Gastrocnemius medialis (tissue), 4 donors: Measurements from ENCODE around the gene RPS6KA2. TPM values are rescaled to one million over a fixed set of nuclear protein-coding genes. Genes with fewer than 3 reads are reported as not detected.

ENCODE experiments used
- ATAC-seq, 2 donors: fragments of 150-250 bp; one replicate each; pipeline ENCODE4 v1.9.1; 2016
- DNase-seq, 2 donors: peaks; one replicate each; pipeline ENCODE4 v3.0.0-alpha.2; 2019
- H3K27ac ChIP-seq, 4 donors: fragments of 200-600 bp; sonication (generic); 1 replicate in 1 of 4; 2 replicates in 3 of 4; pipeline ENCODE4 v1.5.1; 2016 to 2018; ENCODE audit warnings: mild to moderate bottlenecking in 2 of 4, moderate library complexity in 1 of 4
- H3K27me3 ChIP-seq, 3 donors: fragments of 200-600 bp; sonication (generic) in 2 of 3; 1 replicate in 1 of 3; 2 replicates in 2 of 3; pipeline versions ENCODE4 v1.5.1 to v1.6.0; 2016 to 2019; ENCODE audit warnings: mild to moderate bottlenecking in 1 of 3, moderate library complexity in 1 of 3
- H3K36me3 ChIP-seq, 2 donors: fragments of 200-600 bp; sonication (generic) in 1 of 2; one replicate each; pipeline ENCODE4 v1.5.1; 2017 to 2018
- H3K4me1 ChIP-seq, 2 donors: fragments of 200-600 bp; sonication (generic) in 1 of 2; one replicate each; pipeline ENCODE4 v1.5.1; 2016 to 2017; ENCODE audit warnings: mild to moderate bottlenecking in 2 of 2
- H3K4me3 ChIP-seq, 4 donors: fragments of 200-600 bp; sonication (generic) in 3 of 4; 1 replicate in 1 of 4; 2 replicates in 3 of 4; pipeline ENCODE4 v1.5.1; 2016 to 2019; ENCODE audit warnings: mild to moderate bottlenecking in 2 of 4
- H3K9me3 ChIP-seq, 3 donors: fragments of 200-600 bp; sonication (generic) in 2 of 3; 1 replicate in 1 of 3; 2 replicates in 2 of 3; pipeline ENCODE4 v1.5.1; 2016 to 2019
- POLR2A ChIP-seq, 2 donors: fragments of 450-650 bp; IDR thresholded peaks; one replicate each; pipeline ENCODE4 v1.6.1; 2017; ENCODE audit warnings: antibody characterized with exemption in 2 of 2, mild to moderate bottlenecking in 2 of 2, moderate library complexity in 2 of 2
- in situ Hi-C, 4 donors: fragments of 200-750 bp; cut with MboI; loops; one replicate each; pipeline versions ENCODE4 v1.15.0 to v1.8.0; 2017; ENCODE audit warnings: low sequenced_read_pairs in 4 of 4
- intact Hi-C: fragments of 100-400 bp; cut with DNase I; formaldehyde crosslinking; loops from one replicate; pipeline ENCODE4 v1.15.1; 2023; ENCODE audit warnings: low total_unique reads
- total RNA-seq, 4 donors: library from RNA; depleted of rRNA; stranded (reverse); fragments of >200 nt; gene quantifications; one replicate each; pipeline versions ENCODE4 v1.1.0 to v1.2.3, GENCODE V29; 2016
- TF ChIP-seq, protein P1 (sequence below), 5 experiments: fragments of 450-650 bp in 3 of 5; fragments of 200-600 bp in 2 of 5; sonication (generic) in 2 of 5; IDR thresholded peaks in 4 of 5; conservative IDR thresholded peaks in 1 of 5; 1 replicate in 4 of 5; 2 replicates in 1 of 5; pipeline ENCODE4 v1.5.1; 2016 to 2019; ENCODE audit warnings: antibody characterized with exemption in 5 of 5, mild to moderate bottlenecking in 3 of 5, moderate library complexity in 3 of 5

The RPS6KA2 gene
- total RNA-seq, 4 donors from 2014 or later: 18.7 to 35.7 (median 27.4) TPM

- no peaks in the 10 kb centered on the region for H3K27me3 ChIP-seq
- no peak overlapping the region for H3K4me3 ChIP-seq
- intact Hi-C loops (no loop called here), in situ Hi-C loops (no loop called here)
- ATAC-seq (no peak), DNase-seq (no peak)
- H3K9me3 ChIP-seq: no peaks in the 10 kb centered on the region
- H3K36me3 ChIP-seq: peaks cover 2 to 32% of the 10 kb centered on the region in 2 donors
- H3K27ac ChIP-seq: no peak overlapping the region
- peaks cover 0 to 8% of the 10 kb centered on the region in 2 donors for H3K4me1 ChIP-seq
- TF ChIP-seq, protein P1, sequence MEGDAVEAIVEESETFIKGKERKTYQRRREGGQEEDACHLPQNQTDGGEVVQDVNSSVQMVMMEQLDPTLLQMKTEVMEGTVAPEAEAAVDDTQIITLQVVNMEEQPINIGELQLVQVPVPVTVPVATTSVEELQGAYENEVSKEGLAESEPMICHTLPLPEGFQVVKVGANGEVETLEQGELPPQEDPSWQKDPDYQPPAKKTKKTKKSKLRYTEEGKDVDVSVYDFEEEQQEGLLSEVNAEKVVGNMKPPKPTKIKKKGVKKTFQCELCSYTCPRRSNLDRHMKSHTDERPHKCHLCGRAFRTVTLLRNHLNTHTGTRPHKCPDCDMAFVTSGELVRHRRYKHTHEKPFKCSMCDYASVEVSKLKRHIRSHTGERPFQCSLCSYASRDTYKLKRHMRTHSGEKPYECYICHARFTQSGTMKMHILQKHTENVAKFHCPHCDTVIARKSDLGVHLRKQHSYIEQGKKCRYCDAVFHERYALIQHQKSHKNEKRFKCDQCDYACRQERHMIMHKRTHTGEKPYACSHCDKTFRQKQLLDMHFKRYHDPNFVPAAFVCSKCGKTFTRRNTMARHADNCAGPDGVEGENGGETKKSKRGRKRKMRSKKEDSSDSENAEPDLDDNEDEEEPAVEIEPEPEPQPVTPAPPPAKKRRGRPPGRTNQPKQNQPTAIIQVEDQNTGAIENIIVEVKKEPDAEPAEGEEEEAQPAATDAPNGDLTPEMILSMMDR (IDR thresholded peaks at IDR 0.05 in 4 of 5, conservative IDR thresholded peaks at IDR 0.05 in 1 of 5): no peak
- no peak for TF ChIP-seq POLR2A (IDR thresholded peaks at IDR 0.05)
Measured at GRCh38 chr6:166485651-166486535, 141.2 kb downstream of the RPS6KA2 start.

DNA sequence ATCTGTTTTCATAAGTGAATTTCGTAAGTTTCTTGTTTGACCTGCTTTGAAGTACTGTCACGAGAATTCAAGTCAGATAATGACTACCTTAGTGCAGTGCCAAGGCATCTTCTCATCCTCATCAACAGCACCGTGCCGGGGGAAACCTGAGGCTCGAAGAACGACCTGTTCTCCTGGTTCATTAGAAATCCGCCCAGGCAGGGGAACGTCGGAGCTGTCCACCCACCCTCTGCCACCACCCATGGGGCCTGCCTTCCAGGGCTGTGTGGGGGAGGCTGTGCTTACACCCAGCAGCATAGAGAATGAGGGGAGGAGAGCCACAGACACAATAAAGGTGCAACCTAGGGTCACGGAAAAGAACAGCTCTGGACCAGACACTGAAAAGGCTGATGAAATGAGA lies 142.2 kb downstream of the RPS6KA2 start:
- peaks cover 0 to 6% of the 10 kb centered on the region in 2 donors for H3K4me1 ChIP-seq
- TF ChIP-seq, protein P1 (IDR thresholded peaks at IDR 0.05 in 4 of 5, conservative IDR thresholded peaks at IDR 0.05 in 1 of 5): no peak
- TF ChIP-seq POLR2A (IDR thresholded peaks at IDR 0.05): no peak
- H3K4me3 ChIP-seq: no peak overlapping the region
- intact Hi-C loops (no loop called here), in situ Hi-C loops (no loop called here)
- H3K36me3 ChIP-seq: peaks cover 2 to 32% of the 10 kb centered on the region in 2 donors
- no peaks in the 10 kb centered on the region for H3K9me3 ChIP-seq
- DNase-seq: no peak
- H3K27ac ChIP-seq: no peak overlapping the region
- no peaks in the 10 kb centered on the region for H3K27me3 ChIP-seq
- ATAC-seq: no peak

DNA sequence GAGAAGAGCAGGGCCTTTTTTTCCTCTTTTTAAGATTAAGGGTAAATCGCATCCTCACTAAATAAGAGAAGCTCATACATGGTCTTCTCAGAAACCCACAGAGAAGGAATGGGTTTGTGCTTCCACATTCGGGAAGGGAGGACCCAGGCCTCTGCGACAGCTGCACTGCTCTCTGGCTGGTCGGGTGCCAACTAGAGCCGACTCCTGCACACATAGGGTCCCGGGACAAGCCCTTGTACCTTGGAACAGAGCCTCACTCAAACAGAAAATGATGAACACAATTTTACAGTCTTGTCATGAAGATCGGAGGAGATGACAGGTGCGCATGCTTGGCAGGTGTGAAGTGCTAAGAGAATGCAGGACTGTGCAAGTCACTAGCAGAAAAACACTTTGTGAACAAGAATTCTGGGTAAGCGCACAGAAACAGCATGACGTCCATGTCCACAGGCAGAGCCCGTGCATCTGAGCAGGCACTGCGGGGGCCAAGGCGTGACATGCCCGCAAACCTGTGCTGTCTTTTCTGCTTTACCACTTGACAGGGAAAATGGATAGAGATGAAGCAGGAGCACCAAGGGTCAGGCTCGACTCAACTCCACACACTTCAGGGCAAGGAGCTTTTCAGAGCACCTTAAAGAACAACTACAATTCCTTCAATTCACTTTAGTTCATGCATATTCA lies 143.3 kb downstream of the RPS6KA2 start:
- Histone ChIP-seq H3K4me3 (no peak overlapping the region), H3K4me1 (peaks cover 0 to 4% of the 10 kb centered on the region in 2 donors), H3K36me3 (peaks cover 2 to 42% of the 10 kb centered on the region in 2 donors), H3K27ac (no peak overlapping the region), H3K27me3 (no peaks in the 10 kb centered on the region), H3K9me3 (no peaks in the 10 kb centered on the region)
- intact Hi-C loops: no loop called here
- DNase-seq (no peak), ATAC-seq (no peak)
- in situ Hi-C loops: no loop called here
- TF ChIP-seq, protein P1 (IDR thresholded peaks at IDR 0.05 in 4 of 5, conservative IDR thresholded peaks at IDR 0.05 in 1 of 5): no peak
- TF ChIP-seq POLR2A (IDR thresholded peaks at IDR 0.05): no peak

- Histone ChIP-seq H3K36me3 (peaks cover 2 to 42% of the 10 kb centered on the region in 2 donors), H3K9me3 (no peaks in the 10 kb centered on the region), H3K27ac (no peak overlapping the region), H3K4me1 (no peaks in the 10 kb centered on the region), H3K4me3 (no peak overlapping the region), H3K27me3 (no peaks in the 10 kb centered on the region)
- DNase-seq (no peak), ATAC-seq (no peak)
- intact Hi-C loops (no loop called here), in situ Hi-C loops (no loop called here)
- no peak for TF ChIP-seq POLR2A (IDR thresholded peaks at IDR 0.05)
- TF ChIP-seq, protein P1 (IDR thresholded peaks at IDR 0.05 in 4 of 5, conservative IDR thresholded peaks at IDR 0.05 in 1 of 5): no peak
Measured at GRCh38 chr6:166483026-166483425, 144.0 kb downstream of the RPS6KA2 start.
